Adipose tissue (tissue), 3 donors: Measurements from ENCODE around the gene GPAM. TPM values are rescaled to one million over a fixed set of nuclear protein-coding genes. Genes with fewer than 3 reads are reported as not detected.

ENCODE experiments used
- polyA plus RNA-seq, 3 donors: library from polyadenylated mRNA; stranded (reverse); fragments of 200-250 nt; gene quantifications; one replicate each; pipeline ENCODE4 v1.2.3, GENCODE V29; 2013
- donor health status: healthy with polysubstance abuse.
- donor health status: Bipolar disorder and iron deficiency.
- donor health status: healthy.

Gene GPAM
- polyA plus RNA-seq, 3 donors: 109 to 1,144 (median 124) TPM

Other genes starting within 250 kb of the GPAM start
- under 1 TPM in 1 of 3 donors, not detected in 2; 0.03 TPM for gene TECTB, start 99.6 kb upstream of the GPAM start, polyA plus RNA-seq
- gene ACSL5, start 190.4 kb upstream of the GPAM start, polyA plus RNA-seq: 10 to 100 TPM in 2 of 3 donors, 1 to 10 TPM in 1; 9.2 to 36.5 (median 15.0) TPM